Endodermal cell (in vitro differentiated cells): ENCODE measurements around the gene ALPL. TPM values are rescaled to one million over a fixed set of nuclear protein-coding genes. Genes with fewer than 3 reads are reported as not detected.

Source experiments
- DNase-seq: peaks from one replicate; pipeline ENCODE4 v3.0.0-alpha.2; 2017
- H3K27ac ChIP-seq: 2 replicates; pipeline ENCODE4 v1.5.1; 2013; ENCODE audit warnings: mild to moderate bottlenecking, low read depth, low read length, moderate library complexity
- H3K27me3 ChIP-seq: 2 replicates; pipeline ENCODE4 v1.6.1; 2013; ENCODE audit warnings: mild to moderate bottlenecking, low read length, moderate library complexity; ENCODE audit not compliant: insufficient read depth, control insufficient read depth, poor library complexity, severe bottlenecking
- H3K36me3 ChIP-seq: 2 replicates; pipeline ENCODE4 v1.7.0; 2013; ENCODE audit warnings: mild to moderate bottlenecking, low read length, moderate library complexity; ENCODE audit not compliant: control insufficient read depth, insufficient read depth
- H3K4me1 ChIP-seq: one replicate; pipeline ENCODE4 v1.7.0; 2013; ENCODE audit warnings: low read length; ENCODE audit not compliant: control insufficient read depth, insufficient read depth
- H3K4me3 ChIP-seq: 2 replicates; pipeline ENCODE4 v1.5.1; 2013; ENCODE audit warnings: mild to moderate bottlenecking, low read length, moderate library complexity
- H3K9ac ChIP-seq: 2 replicates; pipeline ENCODE4 v1.6.1; 2013; ENCODE audit warnings: mild to moderate bottlenecking, low read length, moderate library complexity; ENCODE audit not compliant: poor library complexity, severe bottlenecking; ENCODE audit errors: extremely low read depth
- H3K9me3 ChIP-seq: 2 replicates; pipeline ENCODE4 v1.6.1; 2013; ENCODE audit warnings: mild to moderate bottlenecking, low read length, moderate library complexity; ENCODE audit not compliant: control insufficient read depth
- H3K27ac Mint-ChIP-seq: 2 replicates; pipeline ENCODE4 v1.8.0; 2020; ENCODE audit warnings: mixed read lengths
- H3K27me3 Mint-ChIP-seq: 2 replicates; pipeline ENCODE4 v1.8.0; 2021; ENCODE audit warnings: mild to moderate bottlenecking, mixed read lengths; ENCODE audit not compliant: insufficient read depth
- H3K36me3 Mint-ChIP-seq: 2 replicates; pipeline ENCODE4 v1.8.0; 2020; ENCODE audit warnings: low read depth, mixed read lengths
- H3K4me1 Mint-ChIP-seq: 2 replicates; pipeline ENCODE4 v1.8.0; 2020; ENCODE audit warnings: mixed read lengths
- H3K4me3 Mint-ChIP-seq: 2 replicates; pipeline ENCODE4 v1.8.0; 2020; ENCODE audit warnings: mild to moderate bottlenecking, moderate library complexity, mixed read lengths
- H3K9me3 Mint-ChIP-seq: 2 replicates; pipeline ENCODE4 v1.8.0; 2020; ENCODE audit warnings: mild to moderate bottlenecking, mixed read lengths
- CTCF ChIP-seq: fragments of 200-600 bp; sonication (generic); conservative IDR thresholded peaks from 2 replicates; pipeline ENCODE4 v1.5.0; 2021; ENCODE audit warnings: antibody characterized with exemption, mild to moderate bottlenecking
- WGBS, 2 experiments: methylation state at CpG; one replicate each; pipeline versions ENCODE4 v1.1.5 to v1.1.7; 2013; ENCODE audit warnings: missing lambda C conversion rate in 2 of 2, mixed read lengths in 1 of 2; ENCODE audit not compliant: insufficient coverage in 1 of 2, insufficient read length in 1 of 2; 5-methylcytosine and 5-hydroxymethylcytosine counted together
- total RNA-seq, 2 donors: library from RNA; stranded (reverse); fragmentation: NEBNext Ultra II Directional in 1 of 2; extraction: Animal tissue kit (Norgen Biotek cat#: 25700) in 1 of 2; gene quantifications; 2 replicates in 1 of 2; 3 replicates in 1 of 2; pipeline ENCODE4 v1.2.1, GENCODE V29; 2021

The ALPL gene
- total RNA-seq, 2 donors from 2014 or later: 94.8 to 117 TPM

DNA sequence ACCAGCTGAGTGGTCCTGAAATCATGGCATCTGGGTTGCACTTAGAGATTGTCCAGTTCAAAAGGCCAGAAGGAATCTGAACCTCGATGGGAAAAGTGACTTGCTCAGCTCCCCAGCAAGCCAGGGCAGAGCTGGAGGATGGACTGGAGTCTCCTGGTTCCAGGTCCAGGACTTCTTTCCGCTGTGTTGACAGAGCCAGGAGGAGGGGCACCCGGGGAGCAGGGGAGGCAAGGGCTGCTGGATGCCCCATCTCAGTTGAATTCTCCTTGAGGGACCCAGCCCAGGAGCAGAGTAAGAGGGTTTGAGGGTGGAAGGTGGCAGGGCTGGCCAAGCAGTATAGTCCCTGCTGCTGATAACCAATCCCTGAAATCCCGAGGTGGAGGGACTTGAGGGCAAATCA, 2.4 kb upstream of the ALPL start:
- peaks cover 3% of the 10 kb centered on the region for H3K36me3 Mint-ChIP-seq
- H3K27ac ChIP-seq: no peak overlapping the region
- no peaks in the 10 kb centered on the region for H3K36me3 ChIP-seq
- peaks cover 19% of the 10 kb centered on the region for H3K27me3 Mint-ChIP-seq
- H3K9ac ChIP-seq: no peak overlapping the region
- H3K4me1 ChIP-seq: peaks cover 7% of the 10 kb centered on the region
- no peak overlapping the region for H3K4me3 Mint-ChIP-seq
- no peaks in the 10 kb centered on the region for H3K9me3 ChIP-seq
- H3K4me3 ChIP-seq: no peak overlapping the region
- no peak overlapping the region for H3K27ac Mint-ChIP-seq
- no peak for TF ChIP-seq CTCF
- 86 to 89% methylated on average over 4 of the region's 4 CpGs for WGBS, 2 experiments
- DNase-seq: no peak
- peaks cover 10% of the 10 kb centered on the region for H3K27me3 ChIP-seq
- H3K4me1 Mint-ChIP-seq: peaks cover 13% of the 10 kb centered on the region
- H3K9me3 Mint-ChIP-seq: peaks cover 3% of the 10 kb centered on the region

DNA sequence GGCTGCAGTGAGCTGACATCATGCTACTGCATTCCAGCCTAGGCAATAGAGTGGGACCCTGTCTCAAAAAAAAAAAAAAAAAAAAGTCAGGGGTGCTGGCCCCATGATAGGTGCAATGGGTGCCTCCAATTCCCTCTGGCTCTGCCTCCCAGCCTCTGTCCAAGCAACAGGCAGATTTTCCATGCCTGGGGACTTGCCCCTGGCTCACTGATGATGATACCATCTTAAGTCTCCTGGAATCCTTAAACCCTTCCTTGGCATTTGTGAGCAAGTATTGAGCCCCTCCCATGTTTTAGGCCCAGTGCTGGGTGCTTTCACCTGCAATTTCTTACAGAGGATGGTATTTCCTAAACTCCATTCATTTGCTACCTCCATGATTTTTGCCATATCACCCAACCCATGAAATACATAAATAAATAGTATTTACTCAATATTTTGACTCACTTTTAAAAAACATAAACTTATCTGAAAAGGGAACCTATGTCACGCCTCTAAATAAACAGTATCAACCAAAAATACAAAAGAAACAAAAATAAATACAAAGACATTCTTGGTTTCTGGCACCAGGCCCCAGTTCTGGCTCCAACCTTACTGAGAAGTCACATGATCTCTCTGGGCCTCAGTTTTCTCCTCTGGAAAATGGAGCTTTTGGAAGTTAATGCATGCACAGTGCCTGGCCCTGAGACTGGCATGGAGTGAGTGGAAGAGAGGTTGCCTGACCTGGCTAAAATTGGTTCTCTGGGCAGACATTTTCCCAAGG, 1.5 kb upstream of the ALPL start:
- no peak overlapping the region for H3K9ac ChIP-seq
- Mint-ChIP-seq H3K4me3 (no peak overlapping the region), H3K27me3 (peaks cover 19% of the 10 kb centered on the region), H3K27ac (no peak overlapping the region), H3K9me3 (peaks cover 3% of the 10 kb centered on the region), H3K36me3 (peaks cover 8% of the 10 kb centered on the region), H3K4me1 (peaks cover 13% of the 10 kb centered on the region)
- no peak for TF ChIP-seq CTCF
- no peak overlapping the region for H3K27ac ChIP-seq
- 86% methylated on average over 1 of the region's 1 CpG; no CpG with 5 or more reads in 1 of the 2 experiments for WGBS, 2 experiments
- H3K36me3 ChIP-seq: no peaks in the 10 kb centered on the region
- H3K9me3 ChIP-seq: no peaks in the 10 kb centered on the region
- peaks cover 7% of the 10 kb centered on the region for H3K4me1 ChIP-seq
- H3K27me3 ChIP-seq: peaks cover 10% of the 10 kb centered on the region
- no peak for DNase-seq
- no peak overlapping the region for H3K4me3 ChIP-seq

GRCh38 chr1:21508580-21509350, 458 bp upstream of the ALPL start:
- Histone ChIP-seq H3K4me1 (peaks cover 7% of the 10 kb centered on the region), H3K9ac (no peak overlapping the region), H3K9me3 (no peaks in the 10 kb centered on the region), H3K27me3 (peaks cover 10% of the 10 kb centered on the region), H3K4me3 (peak overlapping the region; percentile 68), H3K27ac (peak overlapping the region; percentile 7), H3K36me3 (no peaks in the 10 kb centered on the region)
- H3K4me3 Mint-ChIP-seq: peak overlapping the region; percentile 63
- H3K4me1 Mint-ChIP-seq: peaks cover 9% of the 10 kb centered on the region
- TF ChIP-seq CTCF: peak; percentile 76
- peaks cover 19% of the 10 kb centered on the region for H3K27me3 Mint-ChIP-seq
- WGBS, 2 experiments: 13 to 20% methylated on average over 8 to 42 of the region's 45 CpGs
- no peak overlapping the region for H3K27ac Mint-ChIP-seq
- peaks cover 6% of the 10 kb centered on the region for H3K36me3 Mint-ChIP-seq
- DNase-seq: peak; percentile 97
- H3K9me3 Mint-ChIP-seq: no peaks in the 10 kb centered on the region
